ENCODE results near the gene CLSTN3.

The CLSTN3 gene

DNA sequence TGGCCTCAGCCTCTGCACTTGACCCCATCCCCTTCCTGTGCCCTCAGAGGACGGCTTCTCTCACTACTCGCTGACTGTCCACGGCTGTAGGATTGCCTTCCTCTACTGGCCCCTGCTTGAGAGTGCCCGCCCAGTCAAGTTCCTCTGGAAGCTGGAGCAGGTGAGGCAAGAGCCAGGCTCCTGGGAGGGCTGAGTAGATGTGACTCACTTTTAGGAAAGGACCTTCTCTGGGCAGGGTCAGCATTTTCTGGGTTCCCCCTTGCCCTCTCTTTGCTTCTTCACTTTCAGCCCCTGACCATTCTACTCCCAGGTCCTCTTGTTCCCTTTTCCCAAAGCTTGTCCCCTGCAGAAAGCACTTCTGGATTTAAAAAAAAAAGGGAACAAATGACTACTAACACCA, 7.7 kb downstream of the CLSTN3 start:
- CTCF ChIA-PET: no interaction called here

DNA sequence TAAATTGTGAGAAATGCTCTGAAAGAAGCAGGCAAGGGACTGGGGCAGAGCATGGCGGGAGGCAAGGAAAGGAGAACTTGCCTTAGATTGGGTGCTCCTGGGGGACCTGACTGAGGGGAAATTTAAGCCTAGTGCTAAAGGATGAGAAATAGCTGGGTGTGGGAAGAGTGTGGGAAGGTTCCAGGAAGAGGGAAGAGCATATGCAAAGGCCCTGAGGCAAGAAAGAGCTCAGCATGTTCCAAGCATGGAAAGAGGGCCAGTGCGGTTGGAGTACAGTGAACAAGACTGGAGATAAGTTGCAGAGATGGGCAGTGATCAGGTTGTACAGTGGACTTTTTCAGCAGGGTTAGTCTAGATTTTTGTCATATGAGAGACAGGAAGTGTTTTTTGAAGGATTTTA, 9.0 kb downstream of the CLSTN3 start:
- Histone ChIP-seq H3K36me3 (ENCODE audit: control insufficient read depth in 2 of 2, insufficient read depth in 1 of 2, low read length in 2 of 2) (peaks cover 3 to 79% of the 10 kb centered on the region in 2 experiments; a peak in 2 of 3 replicates), H3K9me3 (ENCODE audit: control insufficient read depth, insufficient read depth, low read depth, low read length) (no peaks in the 10 kb centered on the region), H3K27ac (ENCODE audit: extremely low read depth, low read depth, low read length) (no peak overlapping the region), H3K4me3 (ENCODE audit: low read depth, low read length) (no peak overlapping the region), H3K4me1 (ENCODE audit: control insufficient read depth, insufficient read depth, low read length) (no peaks in the 10 kb centered on the region)
- POLR2A ChIA-PET: no interaction called here
- TF ChIP-seq ZNF623 (tag by site-specific recombination; IDR thresholded peaks at IDR 0.05) (peak; percentile 92), ZFHX2 (tag by site-specific recombination; conservative IDR thresholded peaks at IDR 0.05) (peak; percentile 22; the same call in 1 of the 2 replicates), ZNF548 (tag by site-specific recombination; IDR thresholded peaks at IDR 0.05) (no peak), RBAK (tag by site-specific recombination; IDR thresholded peaks at IDR 0.05) (no peak), EGR2 (tag by site-specific recombination; IDR thresholded peaks at IDR 0.05; ENCODE audit: low read depth) (0 out of 2 replicates have a peak, but pooled peaks have one; percentile 33)
- CTCF ChIA-PET: interaction anchor here (1.1 to 3.7 kb wide), 2 partner anchors 9 to 50 kb away, joined by 5 to 27 read pairs; partner anchors contain the start of gene PEX5

More for the DNA sequence above, 7.7 kb downstream of the CLSTN3 start:
- no peaks in the 10 kb centered on the region for H3K4me1 ChIP-seq (ENCODE audit: control insufficient read depth, insufficient read depth, low read length)
- peaks cover 3 to 83% of the 10 kb centered on the region in 2 experiments; a peak in 2 of 3 replicates for H3K36me3 ChIP-seq (ENCODE audit: control insufficient read depth in 2 of 2, insufficient read depth in 1 of 2, low read length in 2 of 2)
- TF ChIP-seq ZNF701 (tag by site-specific recombination; IDR thresholded peaks at IDR 0.05) (no peak), ZNF791 (tag by site-specific recombination; IDR thresholded peaks at IDR 0.05) (no peak), ZNF10 (tag by site-specific recombination; IDR thresholded peaks at IDR 0.05) (no peak), ZNF391 (tag by site-specific recombination; IDR thresholded peaks at IDR 0.05; ENCODE audit: borderline replicate concordance, low read depth) (no peak), ZNF138 (tag by site-specific recombination; IDR thresholded peaks at IDR 0.05; ENCODE audit: borderline replicate concordance) (no peak), PRDM1 (tag by site-specific recombination; IDR thresholded peaks at IDR 0.05) (no peak), ZSCAN23 (tag by site-specific recombination; IDR thresholded peaks at IDR 0.05) (no peak), ZFP37 (tag by site-specific recombination; IDR thresholded peaks at IDR 0.05) (no peak), ZFHX2 (tag by site-specific recombination; conservative IDR thresholded peaks at IDR 0.05) (no peak), ZBTB21 (tag by site-specific recombination; IDR thresholded peaks at IDR 0.05) (no peak), ZBTB20 (tag by site-specific recombination; IDR thresholded peaks at IDR 0.05) (no peak)
- TF ChIP-seq, protein P1, sequence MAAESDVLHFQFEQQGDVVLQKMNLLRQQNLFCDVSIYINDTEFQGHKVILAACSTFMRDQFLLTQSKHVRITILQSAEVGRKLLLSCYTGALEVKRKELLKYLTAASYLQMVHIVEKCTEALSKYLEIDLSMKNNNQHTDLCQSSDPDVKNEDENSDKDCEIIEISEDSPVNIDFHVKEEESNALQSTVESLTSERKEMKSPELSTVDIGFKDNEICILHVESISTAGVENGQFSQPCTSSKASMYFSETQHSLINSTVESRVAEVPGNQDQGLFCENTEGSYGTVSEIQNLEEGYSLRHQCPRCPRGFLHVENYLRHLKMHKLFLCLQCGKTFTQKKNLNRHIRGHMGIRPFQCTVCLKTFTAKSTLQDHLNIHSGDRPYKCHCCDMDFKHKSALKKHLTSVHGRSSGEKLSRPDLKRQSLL (tag by site-specific recombination; IDR thresholded peaks at IDR 0.05): no peak
- TF ChIP-seq, protein P2, sequence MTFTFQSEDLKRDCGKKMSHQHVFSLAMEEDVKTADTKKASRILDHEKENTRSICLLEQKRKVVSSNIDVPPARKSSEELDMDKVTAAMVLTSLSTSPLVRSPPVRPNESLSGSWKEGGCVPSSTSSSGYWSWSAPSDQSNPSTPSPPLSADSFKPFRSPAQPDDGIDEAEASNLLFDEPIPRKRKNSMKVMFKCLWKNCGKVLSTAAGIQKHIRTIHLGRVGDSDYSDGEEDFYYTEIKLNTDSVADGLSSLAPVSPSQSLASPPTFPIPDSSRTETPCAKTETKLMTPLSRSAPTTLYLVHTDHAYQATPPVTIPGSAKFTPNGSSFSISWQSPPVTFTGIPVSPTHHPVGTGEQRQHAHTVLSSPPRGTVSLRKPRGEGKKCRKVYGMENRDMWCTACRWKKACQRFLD (tag by site-specific recombination; IDR thresholded peaks at IDR 0.05): no peak
- TF ChIP-seq, protein P3, sequence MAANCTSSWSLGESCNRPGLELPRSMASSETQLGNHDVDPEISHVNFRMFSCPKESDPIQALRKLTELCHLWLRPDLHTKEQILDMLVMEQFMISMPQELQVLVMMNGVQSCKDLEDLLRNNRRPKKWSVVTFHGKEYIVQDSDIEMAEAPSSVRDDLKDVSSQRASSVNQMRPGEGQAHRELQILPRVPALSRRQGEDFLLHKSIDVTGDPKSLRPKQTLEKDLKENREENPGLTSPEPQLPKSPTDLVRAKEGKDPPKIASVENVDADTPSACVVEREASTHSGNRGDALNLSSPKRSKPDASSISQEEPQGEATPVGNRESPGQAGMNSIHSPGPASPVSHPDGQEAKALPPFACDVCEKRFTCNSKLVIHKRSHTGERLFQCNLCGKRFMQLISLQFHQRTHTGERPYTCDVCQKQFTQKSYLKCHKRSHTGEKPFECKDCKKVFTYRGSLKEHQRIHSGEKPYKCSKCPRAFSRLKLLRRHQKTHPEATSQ (tag by site-specific recombination; IDR thresholded peaks at IDR 0.05): no peak
- TF ChIP-seq, protein P4, sequence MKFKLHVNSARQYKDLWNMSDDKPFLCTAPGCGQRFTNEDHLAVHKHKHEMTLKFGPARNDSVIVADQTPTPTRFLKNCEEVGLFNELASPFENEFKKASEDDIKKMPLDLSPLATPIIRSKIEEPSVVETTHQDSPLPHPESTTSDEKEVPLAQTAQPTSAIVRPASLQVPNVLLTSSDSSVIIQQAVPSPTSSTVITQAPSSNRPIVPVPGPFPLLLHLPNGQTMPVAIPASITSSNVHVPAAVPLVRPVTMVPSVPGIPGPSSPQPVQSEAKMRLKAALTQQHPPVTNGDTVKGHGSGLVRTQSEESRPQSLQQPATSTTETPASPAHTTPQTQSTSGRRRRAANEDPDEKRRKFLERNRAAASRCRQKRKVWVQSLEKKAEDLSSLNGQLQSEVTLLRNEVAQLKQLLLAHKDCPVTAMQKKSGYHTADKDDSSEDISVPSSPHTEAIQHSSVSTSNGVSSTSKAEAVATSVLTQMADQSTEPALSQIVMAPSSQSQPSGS (tag by site-specific recombination; IDR thresholded peaks at IDR 0.05; ENCODE audit: low read depth): no peak
- no peak overlapping the region for H3K27ac ChIP-seq (ENCODE audit: extremely low read depth, low read depth, low read length)
- no peaks in the 10 kb centered on the region for H3K9me3 ChIP-seq (ENCODE audit: control insufficient read depth, insufficient read depth, low read depth, low read length)
- H3K4me3 ChIP-seq (ENCODE audit: low read depth, low read length): no peak overlapping the region
- POLR2A ChIA-PET: interaction anchor here (0.6 kb wide), 1 partner anchor 875 kb away, joined by 12 read pairs; no protein-coding TSS in a partner anchor

Data from HEK293 (cell line).